ES-I3 (cell line): Measurements from ENCODE around the gene RNF222.
"Not testable (repeated sequence)": the region's sequence is repeated elsewhere in the genome, so short reads cannot be mapped to it uniquely, and the experiment has no call there.

Source experiments
- H3K36me3 ChIP-seq: 2 replicates; pipeline ENCODE4 v1.6.1; 2013; ENCODE audit warnings: mild to moderate bottlenecking, low read length, control low read depth, moderate library complexity; ENCODE audit not compliant: insufficient read depth
- H3K4me1 ChIP-seq: 2 replicates; pipeline ENCODE4 v1.6.1; 2013; ENCODE audit warnings: mild to moderate bottlenecking, control low read depth, low read length; ENCODE audit not compliant: insufficient read depth
- H3K9ac ChIP-seq: 2 replicates; pipeline ENCODE4 v1.6.1; 2013; ENCODE audit warnings: low read depth, mild to moderate bottlenecking, low read length, moderate library complexity
- H3K9me3 ChIP-seq: 2 replicates; pipeline ENCODE4 v1.6.1; 2013; ENCODE audit warnings: mild to moderate bottlenecking, low read length, moderate library complexity; ENCODE audit not compliant: control insufficient read depth, insufficient read depth

The RNF222 gene

GRCh38 chr17:8360260-8360659, 37.4 kb downstream of the RNF222 start:
- no peak overlapping the region for H3K9ac ChIP-seq
- H3K4me1 ChIP-seq = peaks cover 27% of the 10 kb centered on the region
- no peaks in the 10 kb centered on the region for H3K36me3 ChIP-seq

GRCh38 chr17:8359769-8360168, 37.9 kb downstream of the RNF222 start:
- Histone ChIP-seq H3K9me3 (no peaks in the 10 kb centered on the region), H3K36me3 (no peaks in the 10 kb centered on the region), H3K9ac (no peak overlapping the region), H3K4me1 (peaks cover 27% of the 10 kb centered on the region)

More at GRCh38 chr17:8360260-8360659, 37.4 kb downstream of the RNF222 start:
- no peaks in the 10 kb centered on the region for H3K9me3 ChIP-seq

GRCh38 chr17:8357910-8358309, 39.7 kb downstream of the RNF222 start:
- no peaks in the 10 kb centered on the region for H3K9me3 ChIP-seq
- H3K9ac ChIP-seq = no peak overlapping the region
- H3K4me1 ChIP-seq = peaks cover 34% of the 10 kb centered on the region
- H3K36me3 ChIP-seq = no peaks in the 10 kb centered on the region

- no peak overlapping the region for H3K9ac ChIP-seq
- peaks cover 10% of the 10 kb centered on the region; the same call in 1 of the 2 replicates for H3K4me1 ChIP-seq
- H3K9me3 ChIP-seq = no peaks in the 10 kb centered on the region
- no peaks in the 10 kb centered on the region for H3K36me3 ChIP-seq
These were observed 43.4 kb downstream of the RNF222 start for GRCh38 chr17:8354236-8354635.

- H3K9ac ChIP-seq = no peak overlapping the region
- H3K9me3 ChIP-seq = no peaks in the 10 kb centered on the region
- peaks cover 7% of the 10 kb centered on the region; the same call in 1 of the 2 replicates for H3K4me1 ChIP-seq
- no peaks in the 10 kb centered on the region for H3K36me3 ChIP-seq
These were observed 43.9 kb downstream of the RNF222 start for GRCh38 chr17:8353736-8354135.

- Histone ChIP-seq H3K4me1 (0 out of 2 replicates have a peak, but pooled peaks cover 7% of the 10 kb centered on the region), H3K9me3 (no peaks in the 10 kb centered on the region), H3K9ac (no peak overlapping the region), H3K36me3 (no peaks in the 10 kb centered on the region)
These were observed 47.3 kb downstream of the RNF222 start for GRCh38 chr17:8350339-8350738.

- H3K36me3 ChIP-seq, H3K9me3 ChIP-seq, H3K4me1 ChIP-seq, H3K9ac ChIP-seq: not testable (repeated sequence)
These were observed 50.6 kb downstream of the RNF222 start for GRCh38 chr17:8347001-8347400.

GRCh38 chr17:8345951-8346665, 51.5 kb downstream of the RNF222 start:
- H3K4me1 ChIP-seq = peaks cover 6% of the 10 kb centered on the region
- H3K9ac ChIP-seq = no peak overlapping the region
- no peaks in the 10 kb centered on the region for H3K36me3 ChIP-seq
- no peaks in the 10 kb centered on the region for H3K9me3 ChIP-seq

- Histone ChIP-seq H3K9ac (no peak overlapping the region), H3K4me1 (peaks cover 7% of the 10 kb centered on the region), H3K9me3 (no peaks in the 10 kb centered on the region), H3K36me3 (no peaks in the 10 kb centered on the region)
These were observed 52.5 kb downstream of the RNF222 start for GRCh38 chr17:8345052-8345690.

- Histone ChIP-seq H3K36me3 (no peaks in the 10 kb centered on the region), H3K9ac (no peak overlapping the region), H3K4me1 (peaks cover 18% of the 10 kb centered on the region), H3K9me3 (no peaks in the 10 kb centered on the region)
These were observed 56.2 kb downstream of the RNF222 start for GRCh38 chr17:8341456-8341855.
